Hematopoietic multipotent progenitor cell treated with erythropoietin and hydrocortisone succinate and interleukin-3 and kit ligand, for 8 days (in vitro differentiated cells): ENCODE results near the gene ZNF771.

Source experiments
- DNase-seq: peaks from one replicate; pipeline ENCODE4 v3.0.0-alpha.2; 2015

Gene ZNF771

DNA sequence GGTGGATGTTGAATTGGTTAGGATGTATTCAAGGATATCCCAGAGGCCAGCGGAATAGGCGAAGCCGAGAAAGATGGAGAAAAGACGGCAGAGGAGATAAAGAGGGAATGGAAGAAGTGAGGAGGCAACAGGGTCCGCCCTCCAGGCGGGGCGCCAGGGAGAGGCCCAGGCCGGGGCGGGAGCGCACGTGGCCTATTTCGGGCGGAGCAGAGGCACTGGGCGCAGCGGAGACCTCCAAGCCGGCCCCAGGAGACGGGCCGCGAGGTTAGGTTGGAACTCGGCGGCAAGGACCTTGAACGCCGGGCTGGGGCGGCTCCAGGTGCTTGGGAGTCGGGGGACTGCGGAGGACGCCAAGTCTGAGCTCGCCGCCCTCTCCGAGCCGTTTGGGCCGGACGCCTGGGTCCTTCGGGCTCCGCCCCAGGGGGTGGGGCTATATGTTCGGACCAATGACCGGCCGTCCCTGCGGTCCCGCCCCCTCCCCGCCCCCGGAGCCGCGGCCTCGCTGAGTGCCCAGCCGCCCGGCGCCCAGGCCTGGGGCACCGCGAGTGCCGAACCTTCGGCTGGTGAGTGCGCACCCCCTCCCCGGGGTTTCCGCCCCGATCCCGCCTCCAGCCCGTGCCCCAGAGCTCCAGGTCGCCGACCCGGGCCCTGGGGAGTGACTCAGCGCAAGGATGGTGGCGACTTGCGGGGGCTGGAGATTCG, at the start of gene ZNF771:
TSS of gene ZNF771 (plus strand) at position 505 of the 702 bp plus-strand sequence. CDS start 448 bp downstream, outside the sequence.
- peak; percentile 90 for DNase-seq

DNA sequence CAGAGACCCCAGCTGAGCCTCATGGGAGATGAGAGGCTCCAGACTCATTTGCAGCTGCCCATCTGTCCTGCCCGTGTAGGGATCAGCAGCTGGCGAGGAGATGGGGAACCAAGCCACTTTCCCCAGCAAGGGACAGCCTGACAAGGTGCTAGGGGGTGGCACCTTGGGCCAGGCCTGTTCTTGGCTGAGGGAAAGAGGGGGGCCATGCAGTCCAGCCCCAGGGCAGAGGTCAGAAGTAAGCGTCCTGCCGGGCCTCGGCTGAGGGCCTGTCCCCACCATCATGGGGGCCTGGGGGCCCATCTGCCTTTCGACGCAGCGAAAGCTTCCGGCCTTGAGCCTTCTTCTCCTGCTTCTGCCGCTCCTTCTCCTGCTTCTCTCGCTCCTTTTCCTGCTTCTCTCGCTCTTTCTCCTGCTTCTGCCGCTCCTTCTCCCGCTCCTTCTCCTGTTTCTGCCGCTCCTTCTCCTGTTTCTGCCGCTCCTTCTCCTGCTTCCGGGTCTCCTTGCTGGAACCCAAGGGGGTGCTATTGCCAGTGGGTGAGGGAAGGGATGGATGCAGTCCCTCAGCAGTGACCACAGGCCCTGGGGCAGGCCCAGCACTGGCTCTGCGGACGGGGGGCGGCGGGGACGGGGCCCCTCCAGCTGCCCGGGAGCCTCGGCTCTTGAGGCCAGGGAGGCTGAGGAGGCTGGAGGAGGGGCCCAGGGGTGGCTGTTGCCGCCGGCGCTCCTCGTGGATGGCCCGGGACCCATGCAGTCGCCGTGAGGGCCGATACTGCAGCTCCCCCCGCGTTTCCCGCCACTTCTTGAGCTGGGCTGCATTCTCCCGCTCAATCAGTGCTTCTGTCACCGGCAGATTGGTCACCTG, 49.5 kb upstream of the ZNF771 start:
- DNase-seq = no peak

DNA sequence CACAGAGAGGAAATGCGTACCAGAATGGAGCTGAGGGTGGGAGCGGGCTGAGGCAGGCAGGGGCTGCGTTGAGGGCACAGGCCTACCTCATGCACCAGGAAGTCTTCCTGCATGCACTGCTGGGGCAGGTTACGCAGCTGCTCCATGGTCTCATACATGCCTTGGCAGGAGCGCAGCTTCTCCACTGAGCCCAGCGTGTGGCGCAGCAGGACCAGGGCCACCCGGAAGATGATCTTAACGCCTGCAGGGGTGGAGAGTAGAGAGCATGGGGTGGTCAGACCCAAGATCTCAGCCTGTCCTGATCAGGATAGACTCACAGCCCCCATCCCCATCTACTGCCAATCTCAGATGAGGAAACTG, 48.8 kb upstream of the ZNF771 start:
- no peak for DNase-seq

DNA sequence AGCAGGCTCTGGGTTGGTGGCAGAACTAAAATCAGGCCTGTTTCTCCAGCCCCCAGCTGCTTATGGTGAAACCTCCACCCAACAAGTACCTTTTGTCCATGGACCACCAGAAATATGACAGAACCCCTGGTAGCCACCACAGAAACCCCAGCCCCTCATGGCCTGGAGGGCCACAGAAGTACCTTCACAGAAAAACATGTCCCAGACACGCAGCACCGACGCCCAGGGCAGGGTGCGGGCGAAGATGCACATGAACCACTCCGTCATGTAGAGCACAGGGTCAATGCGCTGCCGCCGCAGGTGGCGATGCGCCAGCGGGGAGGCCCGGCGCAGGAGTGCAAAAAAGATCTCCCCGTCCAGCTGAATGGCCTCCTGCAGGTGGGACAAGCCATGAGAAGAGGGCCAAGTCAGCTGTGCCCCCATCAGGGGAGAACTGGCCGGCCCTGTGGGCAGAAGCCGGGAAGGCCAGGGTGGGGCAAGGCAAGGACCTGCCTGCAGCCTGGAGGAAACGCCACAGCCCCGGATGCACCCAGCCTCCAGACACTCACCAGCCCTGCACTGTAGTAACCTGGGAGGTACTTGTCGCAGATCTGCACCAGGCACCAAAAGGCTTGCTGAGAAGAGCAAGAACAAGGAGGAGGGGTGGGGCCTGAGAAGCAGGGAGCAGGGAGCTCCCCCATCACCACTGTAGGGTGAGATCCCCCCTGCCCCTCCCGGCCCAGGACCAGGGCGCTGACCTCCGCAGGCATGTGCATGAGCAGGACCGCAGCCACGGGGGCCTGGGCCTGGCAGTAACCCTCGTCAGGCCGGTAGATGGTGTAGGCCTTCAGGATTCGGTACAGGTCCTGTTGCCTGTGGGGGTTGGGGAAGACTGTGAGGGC, 48.2 kb upstream of the ZNF771 start:
- no peak for DNase-seq

DNA sequence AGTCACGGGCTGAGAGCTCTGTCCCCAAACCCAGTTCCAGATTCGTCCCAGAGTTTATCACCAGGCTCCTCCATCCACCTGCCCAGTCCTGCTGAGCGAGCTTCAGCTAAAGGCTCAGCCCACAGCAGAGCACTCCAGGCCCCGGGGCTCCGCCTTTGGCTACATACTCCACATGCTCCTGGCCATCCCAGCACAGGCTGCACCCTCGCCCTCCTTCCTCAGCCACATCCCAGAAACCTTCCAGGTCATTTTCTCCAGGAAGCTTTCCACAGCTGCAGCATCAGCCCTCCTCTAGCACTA, 47.6 kb upstream of the ZNF771 start:
- DNase-seq = no peak

DNA sequence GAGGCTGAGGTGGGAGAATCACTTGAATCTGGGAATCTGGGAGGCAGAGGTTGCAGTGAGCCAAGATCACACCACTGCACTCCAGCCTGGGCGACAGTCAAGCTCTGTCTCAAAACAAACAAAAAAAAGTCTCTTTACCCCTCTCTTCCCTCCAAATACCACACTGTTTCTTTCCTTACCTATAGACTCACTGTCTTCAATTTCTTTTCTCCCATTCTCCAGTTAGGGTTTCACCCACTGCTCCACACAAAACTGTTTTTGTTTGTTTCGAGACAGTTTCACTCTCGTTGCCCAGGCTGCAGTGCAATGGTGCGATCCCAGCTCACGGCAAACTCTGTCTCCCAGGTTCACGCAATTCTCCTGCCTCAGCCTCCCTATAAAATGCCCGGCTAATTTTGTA, 46.2 kb upstream of the ZNF771 start:
- DNase-seq = no peak

DNA sequence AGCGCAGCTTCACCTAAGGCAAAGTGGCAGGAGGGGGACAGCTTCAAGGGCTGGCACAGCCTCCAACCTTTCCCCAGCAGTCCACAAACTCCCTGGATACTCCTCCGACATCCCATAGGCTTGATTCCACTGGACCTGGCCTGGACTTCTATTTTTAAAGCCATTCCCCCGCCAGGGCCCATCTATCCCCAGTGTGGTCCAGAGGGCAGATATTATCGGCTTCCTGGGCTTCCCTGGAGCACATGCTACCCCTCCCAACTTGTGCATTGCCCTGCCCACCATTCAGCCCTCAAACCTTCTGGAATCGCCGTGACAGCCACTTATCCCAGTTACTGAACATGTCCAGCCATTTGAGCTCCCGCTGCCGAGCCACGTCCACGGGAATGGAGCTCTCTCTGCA, 42.2 kb upstream of the ZNF771 start:
- no peak for DNase-seq

DNA sequence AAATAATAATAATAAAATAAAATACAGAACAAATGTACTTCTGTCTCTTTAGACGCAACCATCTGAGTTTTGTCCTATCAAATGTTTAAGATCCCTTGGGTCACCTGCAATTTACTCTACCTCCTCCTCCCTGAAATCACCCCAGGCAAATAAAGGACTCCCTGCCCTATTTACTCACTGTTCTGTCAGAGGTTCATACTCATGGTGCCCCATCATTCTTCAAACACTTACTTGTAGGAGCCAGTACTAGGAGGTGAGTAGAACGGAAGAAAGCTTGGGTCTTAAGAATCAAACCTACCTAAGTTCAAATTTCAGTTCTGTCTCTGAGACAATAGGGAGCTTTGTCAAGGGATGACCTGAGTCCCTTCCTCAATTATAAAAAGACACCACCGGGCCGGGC, 40.9 kb upstream of the ZNF771 start:
- no peak for DNase-seq

DNA sequence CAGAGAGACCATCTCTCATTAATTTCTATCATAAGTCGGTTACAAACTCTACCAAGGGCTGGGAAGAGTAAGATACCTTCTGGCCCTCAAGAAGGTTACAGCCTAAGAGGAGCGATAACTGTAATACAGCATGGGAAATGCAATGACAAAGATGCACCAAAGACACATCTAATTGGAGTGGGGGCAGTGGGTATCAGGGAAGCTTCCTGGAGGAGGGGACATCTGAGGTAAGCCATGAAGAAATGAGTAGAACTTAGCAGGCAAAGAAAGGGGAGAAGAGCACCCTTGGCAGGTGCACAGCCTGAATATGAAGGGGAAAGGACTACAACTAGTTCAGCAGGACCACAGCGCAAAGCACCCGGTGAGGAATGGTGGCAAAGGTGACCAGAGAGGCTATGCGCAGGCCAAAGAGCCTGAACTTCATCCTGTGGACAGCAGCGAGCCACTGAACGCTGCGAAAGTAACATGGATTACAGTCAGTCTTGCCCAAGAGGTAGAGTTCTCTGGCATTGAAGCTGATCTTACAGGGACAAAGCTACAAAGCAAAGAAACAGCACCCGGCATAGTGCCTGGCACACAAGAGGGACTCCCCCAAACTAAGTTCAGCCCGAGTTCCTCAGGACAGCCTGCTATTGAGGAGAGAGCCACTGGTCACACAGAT, 39.9 kb upstream of the ZNF771 start:
- DNase-seq = no peak

DNA sequence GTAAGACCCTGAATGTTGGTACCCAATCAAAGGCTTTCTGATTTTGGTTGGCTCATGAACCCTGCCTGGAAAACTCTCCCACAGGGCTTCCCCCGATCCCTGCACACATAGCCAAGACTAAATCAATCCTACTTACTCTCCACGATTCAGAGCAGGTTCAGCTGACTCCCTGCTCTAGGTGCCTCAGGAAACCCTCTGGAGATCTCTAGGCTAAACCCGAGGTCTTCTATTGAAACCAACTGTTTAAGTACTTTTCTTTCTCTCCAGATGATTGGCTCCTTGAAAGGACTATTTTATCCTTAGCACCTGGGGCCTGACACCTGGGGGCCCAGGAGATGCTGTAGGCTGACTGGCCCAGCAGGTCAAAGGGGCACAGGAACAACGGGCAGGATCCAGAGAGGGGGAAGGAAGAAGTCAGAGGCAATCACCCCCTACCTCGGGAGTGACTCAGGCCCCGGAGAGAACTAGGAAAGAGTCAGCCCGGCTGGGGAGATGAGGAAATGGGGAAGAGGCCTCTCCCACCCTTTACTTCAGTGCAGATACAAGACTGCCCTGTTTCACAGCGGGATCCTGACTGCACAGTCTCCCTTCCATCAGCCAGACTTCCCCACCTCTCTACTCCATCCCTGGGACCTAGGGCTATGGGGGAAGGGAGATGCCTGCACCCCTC, 39.1 kb upstream of the ZNF771 start:
- no peak for DNase-seq

DNA sequence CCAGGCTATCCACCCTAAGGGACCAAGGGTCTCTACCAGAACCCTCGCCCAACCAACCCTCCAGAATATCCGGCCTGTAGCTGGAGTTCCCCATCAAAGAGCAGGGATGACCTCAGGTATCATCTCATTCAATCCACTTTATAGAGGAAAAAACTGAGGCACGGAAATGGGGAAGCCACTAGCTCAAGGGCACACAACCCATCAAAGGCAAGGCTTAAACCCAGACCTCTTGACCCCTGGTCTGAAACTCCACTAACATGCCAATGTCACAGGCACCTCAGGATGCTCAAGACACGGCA, 38.7 kb upstream of the ZNF771 start:
- no peak for DNase-seq

DNA sequence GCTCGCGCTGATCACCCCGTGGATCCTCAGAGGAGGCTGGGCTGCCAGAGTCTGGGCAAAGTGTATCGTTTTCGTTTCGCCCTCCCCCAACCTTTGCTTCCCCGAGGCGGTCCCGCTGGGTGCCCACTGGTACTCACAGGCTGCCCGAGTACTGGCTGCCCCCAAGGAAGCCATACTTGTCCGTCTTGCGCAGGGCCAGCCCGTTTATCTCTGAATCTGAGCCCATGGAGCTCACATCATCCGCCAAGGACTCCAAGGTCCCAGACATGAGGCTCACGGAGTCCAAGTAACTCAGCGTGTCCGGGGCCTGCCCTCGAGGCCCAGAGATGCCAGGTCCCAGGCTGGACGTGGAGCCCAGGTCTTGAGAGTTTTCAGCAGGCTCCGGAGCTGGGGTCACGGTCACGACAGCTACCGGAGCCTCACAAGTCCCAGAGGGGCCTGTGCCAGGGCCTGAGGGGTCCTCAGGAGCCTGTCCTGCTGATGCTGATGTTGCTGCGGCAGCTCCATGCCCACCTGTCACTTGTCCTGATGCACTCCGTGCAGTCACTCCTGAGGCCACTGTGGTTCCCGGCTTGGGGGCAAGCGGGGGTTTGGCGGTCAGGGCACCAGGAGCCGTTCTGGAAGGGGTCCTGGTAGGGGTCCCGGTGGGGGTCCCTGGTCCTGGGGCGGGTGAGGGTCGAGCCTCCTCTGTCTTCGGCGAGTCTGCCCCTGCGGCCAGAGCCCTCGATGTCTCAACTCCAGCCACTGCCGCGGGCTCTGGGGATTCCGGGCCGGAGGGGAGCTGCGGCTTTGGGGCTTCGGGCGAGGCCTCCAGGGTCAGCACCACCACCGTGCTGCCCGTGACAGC, 38.1 kb upstream of the ZNF771 start:
- no peak for DNase-seq

DNA sequence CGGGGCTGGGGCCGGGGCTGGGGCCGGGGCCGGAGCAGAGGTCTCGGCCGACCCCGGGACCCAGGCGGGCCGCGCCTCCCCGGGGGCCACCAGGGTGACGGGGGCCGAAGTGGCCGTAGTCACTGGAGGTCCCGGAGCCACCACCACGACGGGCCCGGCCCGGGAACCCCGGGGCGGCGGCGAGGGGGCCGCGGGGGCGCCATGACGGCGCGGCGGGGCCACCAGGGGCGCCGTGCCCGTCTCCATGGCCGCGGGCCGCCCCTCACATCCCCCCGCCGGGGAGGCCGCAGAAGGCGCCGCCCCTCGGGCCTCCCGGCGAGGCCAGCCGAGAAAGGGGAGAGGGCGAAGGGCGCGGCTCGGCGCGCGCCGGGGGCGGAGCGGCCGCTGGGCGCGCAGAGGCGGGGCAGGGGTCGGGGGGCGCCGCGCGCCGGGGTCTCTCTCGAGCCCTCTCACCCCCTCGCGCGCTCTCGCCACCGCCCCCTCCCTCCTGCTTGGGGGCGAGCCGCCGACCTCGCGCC, 37.4 kb upstream of the ZNF771 start:
- DNase-seq = no peak

DNA sequence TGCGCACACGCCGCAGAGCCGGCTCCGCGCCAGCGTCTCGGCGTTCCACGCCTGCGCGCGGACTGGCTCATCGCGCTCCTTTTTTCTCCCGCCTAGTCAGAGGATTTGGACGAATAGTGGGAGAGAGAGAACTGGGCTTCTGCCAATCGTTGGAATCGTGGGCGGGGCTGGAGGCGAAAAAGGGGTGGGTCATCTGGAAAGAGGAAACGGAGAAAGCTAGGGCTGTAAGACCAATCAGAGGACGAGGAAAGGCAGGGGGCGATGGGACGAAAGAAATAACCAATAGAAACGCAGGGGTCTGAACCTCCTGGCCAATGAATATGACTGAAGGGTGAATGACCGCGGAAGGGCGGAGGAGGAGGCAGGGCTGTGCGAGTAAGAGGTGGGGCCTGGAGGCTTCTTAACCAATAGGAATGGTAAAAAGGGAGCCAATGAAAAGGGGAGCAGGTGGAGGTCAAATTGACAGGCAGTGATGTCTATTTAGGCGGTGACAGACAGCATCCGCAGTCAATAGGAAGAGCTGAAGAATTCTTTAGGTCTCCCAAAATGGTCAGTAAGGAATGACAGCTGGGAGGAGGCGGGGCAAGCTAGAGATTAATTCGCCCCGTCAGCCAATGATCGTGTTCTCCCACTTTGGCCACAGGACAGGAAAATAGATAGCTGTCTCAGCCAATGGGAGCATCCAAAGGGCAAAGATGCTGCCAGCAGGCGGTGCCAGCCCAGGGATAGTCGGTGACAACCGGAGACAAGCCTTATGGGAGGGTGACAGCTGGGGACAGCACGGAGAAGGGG, 36.8 kb upstream of the ZNF771 start, which contains the start of gene TBC1D10B:
TSS of gene TBC1D10B (minus strand) at position 39 of the 792 bp plus-strand sequence. CDS start 311 bp downstream, outside the sequence.
- DNase-seq = peak; percentile 100

DNA sequence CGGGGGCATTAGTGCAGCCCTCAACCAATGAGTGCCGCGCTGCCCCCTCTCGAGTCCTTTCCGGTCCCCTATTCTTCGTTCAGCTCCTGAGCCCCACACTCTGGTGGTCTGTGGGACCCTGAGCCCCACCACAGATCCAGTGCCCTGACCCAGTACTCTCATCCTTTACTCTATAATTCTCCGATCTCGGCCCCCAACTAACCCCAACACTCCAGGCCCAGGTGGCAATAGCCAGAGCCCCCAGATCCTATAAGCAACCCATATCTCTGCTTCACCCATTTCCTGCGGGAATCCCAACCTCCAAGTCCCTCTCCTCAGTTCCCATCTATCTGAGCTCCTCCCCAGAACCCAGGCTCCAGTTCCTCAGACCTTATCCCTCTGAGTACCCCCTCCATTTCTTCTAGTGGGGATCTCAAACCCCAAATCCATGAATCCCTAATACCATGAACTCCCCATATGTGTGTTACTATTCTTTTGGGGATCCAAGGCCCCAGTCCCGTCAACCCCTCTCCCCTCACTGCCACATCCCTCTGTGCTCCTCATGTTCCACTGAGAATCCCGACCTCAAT, 36.1 kb upstream of the ZNF771 start:
- no peak for DNase-seq

DNA sequence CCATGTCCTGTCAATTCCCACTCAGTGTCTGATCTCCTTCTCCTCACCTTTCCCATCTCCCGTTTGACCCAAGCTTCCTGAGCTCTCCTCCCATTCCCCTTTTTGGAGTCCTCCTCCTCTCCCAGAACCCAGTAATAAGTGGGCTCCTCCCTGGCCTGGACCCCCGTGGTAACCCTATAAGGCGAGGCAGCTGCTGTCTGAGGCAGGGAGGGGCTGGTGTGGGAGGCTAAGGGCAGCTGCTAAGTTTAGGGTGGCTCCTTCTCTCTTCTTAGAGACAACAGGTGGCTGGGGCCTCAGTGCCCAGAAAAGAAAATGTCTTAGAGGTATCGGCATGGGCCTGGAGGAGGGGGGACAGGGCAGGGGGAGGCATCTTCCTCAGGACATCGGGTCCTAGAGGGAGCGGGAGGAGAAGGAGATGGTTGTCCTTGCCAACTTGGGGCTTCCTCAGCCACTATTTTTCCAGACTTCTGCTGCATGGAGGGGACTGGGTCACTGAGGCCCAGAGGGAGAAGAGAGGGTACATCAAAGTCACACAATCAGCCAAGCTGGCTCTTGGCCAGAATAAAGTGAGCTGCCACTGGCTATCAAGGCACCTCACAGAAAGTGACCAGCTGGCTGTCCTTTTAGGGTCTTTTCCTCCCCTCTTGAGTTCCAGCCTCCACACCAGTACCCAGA, 35.2 kb upstream of the ZNF771 start:
- DNase-seq = no peak

DNA sequence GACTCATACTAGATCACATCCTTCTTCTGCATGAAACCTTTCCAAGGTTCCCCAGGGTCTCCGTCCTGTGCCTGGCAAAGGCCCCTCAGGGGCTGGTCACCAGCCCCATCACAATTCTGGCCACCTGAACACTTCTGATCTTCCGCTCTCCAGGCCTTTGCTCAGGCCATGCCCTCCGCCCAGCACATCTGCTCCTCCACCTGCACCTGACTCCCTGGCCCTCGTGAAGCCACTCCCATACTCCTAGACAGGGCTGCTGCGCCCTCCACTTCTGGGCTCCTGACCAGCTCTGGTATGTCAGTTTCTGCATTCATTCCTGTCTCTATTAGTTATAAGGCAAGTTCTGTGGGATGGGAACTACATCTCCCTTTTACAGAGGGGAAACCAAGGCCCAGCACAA, 34.7 kb upstream of the ZNF771 start:
- DNase-seq = no peak

DNA sequence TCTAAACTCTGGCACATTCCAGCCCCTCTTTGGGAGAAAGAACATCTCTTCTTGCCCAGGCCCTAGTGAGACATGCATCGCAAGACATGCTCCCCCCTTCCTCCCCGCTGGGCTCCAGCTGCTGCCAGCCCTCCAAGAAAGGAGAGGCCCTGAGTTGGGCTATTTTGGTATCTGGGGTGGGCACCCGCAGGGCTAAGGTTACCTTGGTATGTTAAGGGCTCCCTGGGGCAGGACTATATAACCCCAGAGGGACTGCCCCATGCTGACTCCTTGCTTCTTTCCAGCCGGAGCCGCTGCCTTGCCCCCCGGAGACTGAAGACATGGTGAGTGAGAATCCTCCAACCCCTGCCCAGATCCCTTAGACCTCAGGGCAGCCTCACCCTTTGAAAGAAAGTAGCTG, 32.9 kb upstream of the ZNF771 start, which contains the start of gene MYL11:
TSS of gene MYL11 (plus strand) at position 265 of the 400 bp plus-strand sequence. CDS start at position 321, 56 bp downstream.
- DNase-seq = no peak

DNA sequence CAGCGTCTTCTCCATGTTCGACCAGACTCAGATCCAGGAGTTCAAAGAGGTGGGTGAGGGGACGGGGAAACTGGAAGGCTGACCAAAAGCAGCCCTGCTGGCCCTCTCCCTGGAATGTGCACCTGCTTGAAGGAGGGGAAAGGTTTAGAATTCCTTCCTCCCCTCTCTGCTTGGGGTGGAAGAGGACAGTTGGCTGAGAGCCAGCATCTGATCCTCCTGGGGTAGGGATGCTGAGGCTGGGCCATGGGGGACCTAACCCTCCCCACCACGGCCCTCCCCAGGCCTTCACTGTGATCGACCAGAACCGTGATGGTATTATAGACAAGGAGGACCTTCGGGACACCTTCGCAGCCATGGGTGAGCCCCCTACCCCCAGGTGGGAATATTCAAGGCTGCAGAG, 31.5 kb upstream of the ZNF771 start:
- DNase-seq = no peak
